A673 (cell line): ENCODE data around the gene MYH16. TPM values are rescaled to one million over a fixed set of nuclear protein-coding genes. Genes with fewer than 3 reads are reported as not detected.

Experiments
- BruUV-seq: library from RNA; stranded (reverse); fragments of 400-500 nt; replicated peaks from 2 replicates; lab custom pipeline; 2021; lab: Mats Ljungman, UMichigan
- CTCF ChIA-PET: fragments of 300-600 bp; sonication (Branson Sonifier 250); formaldehyde crosslinking; loops from one replicate; lab custom pipeline; 2022; ENCODE audit warnings: antibody characterized with exemption; lab: Charles Lee
- POLR2A ChIA-PET: fragments of 300-600 bp; sonication (Branson Sonifier 250); formaldehyde crosslinking; loops from one replicate; lab custom pipeline; 2022; ENCODE audit warnings: antibody characterized with exemption; ENCODE audit not compliant: low non-redundant PET; lab: Charles Lee
- DNase-seq: peaks from one replicate; pipeline ENCODE4 v3.0.0-alpha.2; 2015; ENCODE audit warnings: low spot score
- H3K27ac ChIP-seq: fragments of 200-600 bp; sonication (generic); 2 replicates; pipeline ENCODE4 v1.5.1; 2016; ENCODE audit warnings: mixed run types, low read depth, mild to moderate bottlenecking, mixed read lengths, antibody characterized with exemption, low read length; ENCODE audit not compliant: poor library complexity, severe bottlenecking
- H3K27me3 ChIP-seq: fragments of 200-600 bp; sonication (generic); replicated peaks from 2 replicates; pipeline ENCODE4 v1.6.1; 2017; ENCODE audit warnings: mixed run types, low read depth, mild to moderate bottlenecking, mixed read lengths, antibody characterized with exemption, low read length; ENCODE audit not compliant: insufficient read depth, poor library complexity
- H3K36me3 ChIP-seq: fragments of 200-600 bp; sonication (generic); 2 replicates; pipeline ENCODE4 v1.6.1; 2016; ENCODE audit warnings: mixed run types, mild to moderate bottlenecking, mixed read lengths, antibody characterized with exemption, low read length; ENCODE audit not compliant: insufficient read depth, poor library complexity, severe bottlenecking
- H3K4me1 ChIP-seq: fragments of 200-600 bp; sonication (generic); 2 replicates; pipeline ENCODE4 v1.6.1; 2017; ENCODE audit warnings: mixed run types, mild to moderate bottlenecking, mixed read lengths, antibody characterized with exemption, low read length; ENCODE audit not compliant: insufficient read depth, poor library complexity, severe bottlenecking
- H3K4me3 ChIP-seq: fragments of 200-600 bp; sonication (generic); 2 replicates; pipeline ENCODE4 v1.5.1; 2016; ENCODE audit warnings: low read depth, mixed run types, mild to moderate bottlenecking, mixed read lengths, low read length; ENCODE audit not compliant: poor library complexity, severe bottlenecking
- H3K9me3 ChIP-seq: fragments of 200-600 bp; sonication (generic); 2 replicates; pipeline ENCODE4 v1.6.1; 2016; ENCODE audit warnings: mixed run types, low read depth, mild to moderate bottlenecking, mixed read lengths, antibody characterized with exemption, low read length; ENCODE audit not compliant: poor library complexity, severe bottlenecking
- CTCF ChIP-seq: fragments of 300-800, 200-600 bp; sonication (generic); conservative IDR thresholded peaks from 2 replicates; pipeline ENCODE4 v1.5.1; 2017; ENCODE audit warnings: low read depth, mild to moderate bottlenecking, antibody characterized with exemption, low read length, moderate library complexity, mixed read lengths
- EZH2 ChIP-seq: fragments of 200-600 bp; sonication (generic); IDR thresholded peaks from 2 replicates; pipeline ENCODE4 v1.6.1; 2017; ENCODE audit warnings: borderline replicate concordance, low read depth, mild to moderate bottlenecking, mixed read lengths, antibody characterized with exemption, low read length; ENCODE audit not compliant: poor library complexity, severe bottlenecking
- intact Hi-C: fragments of 100-400 bp; cut with micrococcal nuclease; formaldehyde crosslinking; loops from one replicate; pipeline ENCODE4 v1.10.0; 2022; ENCODE audit not compliant: unreplicated experiment
- total RNA-seq: library from RNA; stranded (reverse); gene quantifications from 2 replicates; pipeline ENCODE4 v1.2.3, GENCODE V29; 2021

MYH16 gene
- total RNA-seq, 1 experiment from 2014 or later = not detected

GRCh38 chr7:99261646-99262045, 11.0 kb upstream of the MYH16 start:
- Histone ChIP-seq H3K27ac (no peak overlapping the region), H3K9me3 (no peaks in the 10 kb centered on the region), H3K4me1 (no peaks in the 10 kb centered on the region), H3K27me3 (no peaks in the 10 kb centered on the region), H3K4me3 (no peak overlapping the region), H3K36me3 (no peaks in the 10 kb centered on the region)
- BruUV-seq = no TSS peak
- ChIA-PET POLR2A (no interaction called here), CTCF (no interaction called here)
- no peak for DNase-seq
- intact Hi-C loops = no loop called here
- TF ChIP-seq EZH2 = no peak
- TF ChIP-seq CTCF = no peak

GRCh38 chr7:99265848-99266480, 6.7 kb upstream of the MYH16 start:
- H3K36me3 ChIP-seq = no peaks in the 10 kb centered on the region
- DNase-seq = no peak
- ChIA-PET POLR2A (no interaction called here), CTCF (no interaction called here)
- BruUV-seq = no TSS peak
- no peaks in the 10 kb centered on the region for H3K9me3 ChIP-seq
- H3K27ac ChIP-seq = no peak overlapping the region
- no peaks in the 10 kb centered on the region for H3K4me1 ChIP-seq
- intact Hi-C loops = no loop called here
- TF ChIP-seq CTCF = no peak
- TF ChIP-seq EZH2 = no peak
- H3K4me3 ChIP-seq = no peak overlapping the region
- H3K27me3 ChIP-seq = no peaks in the 10 kb centered on the region

GRCh38 chr7:99267481-99267840, 5.2 kb upstream of the MYH16 start:
- ChIA-PET CTCF (no interaction called here), POLR2A (no interaction called here)
- Histone ChIP-seq H3K4me3 (no peak overlapping the region), H3K4me1 (no peaks in the 10 kb centered on the region), H3K27ac (no peak overlapping the region), H3K9me3 (no peaks in the 10 kb centered on the region), H3K36me3 (no peaks in the 10 kb centered on the region), H3K27me3 (no peaks in the 10 kb centered on the region)
- no peak for TF ChIP-seq CTCF
- TF ChIP-seq EZH2 = no peak
- intact Hi-C loops = no loop called here
- DNase-seq = no peak
- BruUV-seq = no TSS peak
